Stimulated activated CD4-positive, alpha-beta T cell treated with anti-CD3 and anti-CD28 coated beads, Interleukin-15, amount 100 ng/mL, for 24 hours (primary cell): ENCODE measurements around the gene SPDYE18.
"Not testable (repeated sequence)": the region's sequence is repeated elsewhere in the genome, so short reads cannot be mapped to it uniquely, and the experiment has no call there.

Experiments
- DNase-seq: peaks from one replicate; pipeline ENCODE4 v3.0.0-alpha.2; 2020

Gene SPDYE18

GRCh38 chr7:77005461-77006057 is 56.8 kb downstream of the SPDYE18 start:
- DNase-seq = not testable (repeated sequence)

GRCh38 chr7:77004151-77004550 is 58.2 kb downstream of the SPDYE18 start:
- not testable (repeated sequence) for DNase-seq

GRCh38 chr7:77003241-77003640 is 59.1 kb downstream of the SPDYE18 start:
- not testable (repeated sequence) for DNase-seq

GRCh38 chr7:77002678-77003233 is 59.6 kb downstream of the SPDYE18 start:
- DNase-seq = not testable (repeated sequence)

GRCh38 chr7:77002104-77002503 is 60.3 kb downstream of the SPDYE18 start:
- DNase-seq = not testable (repeated sequence)
